ENCODE data around the gene POLR1H.
"Not testable (repeated sequence)": the region's sequence is repeated elsewhere in the genome, so short reads cannot be mapped to it uniquely, and the experiment has no call there.

Gene POLR1H, protein sequence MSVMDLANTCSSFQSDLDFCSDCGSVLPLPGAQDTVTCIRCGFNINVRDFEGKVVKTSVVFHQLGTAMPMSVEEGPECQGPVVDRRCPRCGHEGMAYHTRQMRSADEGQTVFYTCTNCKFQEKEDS

DNA sequence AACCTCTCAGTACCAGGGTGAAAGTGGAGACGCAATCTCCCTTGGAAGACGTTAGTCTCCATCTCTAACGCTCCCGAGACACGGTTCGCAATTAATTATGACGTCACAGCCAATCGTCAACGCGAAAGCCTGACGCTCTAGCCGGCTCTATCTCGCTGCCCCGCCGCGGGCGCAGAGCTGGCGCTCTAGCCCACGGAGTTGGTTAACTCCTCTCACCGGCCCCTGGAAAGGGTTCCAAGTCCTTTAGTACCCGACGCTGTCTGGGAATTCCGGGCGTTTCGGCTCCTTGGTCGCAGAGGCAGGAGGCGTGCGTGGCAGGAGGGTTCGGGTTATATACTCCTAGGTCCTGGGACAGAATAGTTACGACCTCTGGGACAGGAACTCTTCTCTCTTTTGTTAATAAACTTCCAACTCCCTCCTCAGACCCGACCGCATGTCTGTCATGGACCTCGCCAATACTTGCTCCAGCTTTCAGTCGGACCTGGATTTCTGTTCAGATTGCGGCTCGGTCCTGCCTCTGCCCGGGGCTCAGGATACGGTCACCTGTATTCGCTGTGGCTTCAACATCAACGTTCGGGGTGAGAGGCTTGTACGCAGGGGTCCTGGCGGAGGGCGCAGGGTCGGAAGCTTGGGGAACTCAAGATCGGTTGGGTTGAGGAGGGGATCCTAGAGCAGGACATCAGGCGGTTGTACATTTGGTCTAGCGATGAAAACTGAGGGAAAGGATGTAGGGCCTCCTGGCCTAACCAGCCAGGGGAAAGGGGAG, at the start of gene POLR1H:
TSS of gene POLR1H (plus strand) at position 174 of the 766 bp plus-strand sequence. CDS start at position 434, 260 bp downstream.
- DNase-seq: peak; percentile 37 to 95 (median 85)

- DNase-seq: peak in 4 of 14 donors; percentile 4 to 42 (median 14)
Observed at GRCh38 chr6:30013291-30013922, 47.7 kb upstream of the POLR1H start.

DNA sequence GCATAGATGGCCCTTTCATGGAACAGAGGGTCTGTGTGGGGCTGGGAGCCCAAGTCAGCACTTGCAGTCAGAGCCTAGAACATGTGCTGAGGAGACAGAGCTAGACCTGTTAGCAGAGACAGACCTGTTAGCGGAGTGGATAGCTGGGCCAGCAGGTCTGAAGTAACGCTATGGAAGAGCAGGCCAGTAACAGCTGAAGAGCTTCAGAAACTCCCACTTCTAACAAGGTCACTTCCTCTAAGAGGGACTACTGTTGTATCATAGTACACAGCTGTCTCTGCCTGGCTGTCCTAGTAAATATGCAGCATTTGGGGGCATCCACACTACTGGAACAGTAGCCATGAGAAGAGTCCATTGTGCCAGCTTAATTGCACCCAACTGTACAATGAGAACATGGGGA, 41.2 kb upstream of the POLR1H start:
- DNase-seq: no peak

DNA sequence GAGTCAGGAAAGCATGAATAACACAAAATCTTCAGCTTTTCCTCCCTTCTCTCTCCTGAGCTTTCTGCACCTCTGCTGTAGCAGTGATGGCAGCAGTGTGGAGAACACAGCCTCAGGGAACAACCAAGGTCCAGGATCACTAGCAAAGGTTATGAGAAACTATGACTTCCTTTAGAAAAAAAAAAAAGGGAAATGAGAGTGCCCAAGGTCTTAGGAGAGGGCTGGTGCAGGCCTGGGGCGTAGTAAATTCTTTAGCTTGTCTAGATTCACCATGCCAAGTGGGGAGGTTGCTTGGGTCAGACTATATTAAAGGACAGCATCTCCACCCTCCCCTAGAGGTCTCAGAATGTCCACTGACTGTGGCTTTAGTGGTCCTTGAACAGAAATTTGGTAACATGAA, 40.4 kb upstream of the POLR1H start:
- DNase-seq: no peak

DNA sequence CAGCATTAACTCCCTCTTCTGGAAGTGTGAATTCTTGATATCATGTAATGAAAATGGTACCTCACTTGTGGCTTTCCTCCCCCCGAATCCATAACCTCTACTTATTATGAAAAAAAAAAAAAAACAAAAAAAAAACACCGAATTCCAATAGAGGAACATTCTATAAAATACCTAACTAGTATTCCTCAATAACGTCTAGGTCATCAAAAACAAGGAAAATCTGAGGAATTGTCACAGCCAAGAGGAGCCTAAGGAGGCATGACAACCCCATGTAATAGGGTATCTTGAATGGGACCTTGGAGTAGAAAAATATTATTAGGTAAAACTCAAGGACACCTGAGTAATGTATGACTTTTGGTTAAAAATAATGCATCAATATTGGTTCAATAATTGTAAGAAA, 38.9 kb upstream of the POLR1H start:
- DNase-seq: no peak

DNA sequence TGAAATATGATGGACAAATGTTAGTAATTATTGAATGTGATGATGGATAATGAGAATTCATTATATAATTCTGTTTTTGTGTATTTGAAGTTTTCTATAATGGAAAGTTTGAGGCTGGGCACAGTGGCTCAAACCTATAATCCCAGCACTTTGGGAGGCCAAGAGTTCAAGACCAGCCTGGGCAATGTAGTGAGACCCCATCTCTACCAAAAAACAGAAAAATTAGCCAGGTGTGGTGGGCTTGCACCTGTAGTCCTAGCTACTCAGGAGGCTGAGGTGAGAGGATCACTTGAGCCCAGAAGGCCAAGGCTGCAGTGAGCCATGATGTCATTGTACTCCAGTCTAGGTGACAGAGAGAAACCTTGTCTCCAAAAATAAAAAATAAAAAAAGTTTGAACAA, 38.4 kb upstream of the POLR1H start:
- not testable (repeated sequence) for DNase-seq

- no peak for DNase-seq
Observed at GRCh38 chr6:30025186-30025585, 35.9 kb upstream of the POLR1H start.

DNA sequence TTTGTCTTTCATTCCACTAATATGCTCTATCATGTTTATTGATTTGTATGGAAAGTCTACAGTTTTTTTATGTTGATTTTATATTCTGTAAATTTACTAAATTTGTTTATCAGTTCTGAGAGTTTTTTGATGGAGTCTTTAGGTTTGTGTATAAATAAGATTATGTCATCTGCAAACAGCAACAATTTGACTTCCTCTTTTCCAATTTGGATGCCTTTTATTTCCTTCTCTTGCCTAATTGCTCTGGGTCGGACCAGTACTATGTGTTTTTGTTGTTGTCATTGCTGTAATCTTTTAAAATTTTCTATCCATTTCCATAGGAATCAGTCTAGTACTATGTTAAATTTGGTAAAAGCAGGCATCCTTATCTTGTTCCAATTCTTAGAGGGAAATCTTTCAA, 31.5 kb upstream of the POLR1H start:
- no peak for DNase-seq

DNA sequence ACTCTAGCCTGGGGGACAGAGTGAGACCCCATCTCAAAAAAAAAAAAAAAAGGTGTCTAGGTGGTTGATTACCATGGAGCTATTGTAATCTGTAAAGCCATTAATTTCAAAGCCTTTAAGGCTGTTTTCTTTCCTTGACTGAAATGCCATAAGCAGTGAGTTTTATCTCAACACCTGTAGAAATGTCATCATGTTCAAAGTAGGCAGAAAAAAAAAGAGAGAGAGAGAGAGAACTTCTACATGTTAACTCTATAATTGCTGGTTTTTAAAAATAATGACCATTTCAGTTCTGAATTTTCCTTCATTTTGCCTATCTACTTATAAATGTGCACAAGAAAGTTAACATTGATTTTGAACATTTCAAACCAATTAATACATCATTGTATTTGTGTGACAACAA, 29.7 kb upstream of the POLR1H start:
- no peak for DNase-seq

DNA sequence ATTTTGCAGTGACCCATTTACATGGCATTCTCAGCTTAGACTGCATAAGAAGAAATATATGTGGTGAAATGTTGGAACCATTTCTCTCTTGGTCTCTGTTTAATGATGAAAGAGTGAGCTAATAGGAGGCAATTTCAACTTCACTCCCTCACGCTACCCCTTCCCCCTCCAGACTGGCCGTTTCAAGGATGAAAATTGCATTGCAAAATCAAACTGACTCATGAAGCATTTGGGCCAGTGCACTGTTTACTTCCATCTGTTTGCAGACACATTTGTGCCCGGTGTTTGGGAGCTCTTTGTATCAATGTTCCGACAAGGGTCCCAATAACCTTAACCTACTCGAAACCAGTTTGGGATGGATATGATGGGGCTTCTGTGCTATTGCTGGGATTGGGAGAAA, 27.6 kb upstream of the POLR1H start:
- DNase-seq: not testable (repeated sequence)

- DNase-seq: no peak
Observed at GRCh38 chr6:30035784-30036183, 25.3 kb upstream of the POLR1H start.

DNA sequence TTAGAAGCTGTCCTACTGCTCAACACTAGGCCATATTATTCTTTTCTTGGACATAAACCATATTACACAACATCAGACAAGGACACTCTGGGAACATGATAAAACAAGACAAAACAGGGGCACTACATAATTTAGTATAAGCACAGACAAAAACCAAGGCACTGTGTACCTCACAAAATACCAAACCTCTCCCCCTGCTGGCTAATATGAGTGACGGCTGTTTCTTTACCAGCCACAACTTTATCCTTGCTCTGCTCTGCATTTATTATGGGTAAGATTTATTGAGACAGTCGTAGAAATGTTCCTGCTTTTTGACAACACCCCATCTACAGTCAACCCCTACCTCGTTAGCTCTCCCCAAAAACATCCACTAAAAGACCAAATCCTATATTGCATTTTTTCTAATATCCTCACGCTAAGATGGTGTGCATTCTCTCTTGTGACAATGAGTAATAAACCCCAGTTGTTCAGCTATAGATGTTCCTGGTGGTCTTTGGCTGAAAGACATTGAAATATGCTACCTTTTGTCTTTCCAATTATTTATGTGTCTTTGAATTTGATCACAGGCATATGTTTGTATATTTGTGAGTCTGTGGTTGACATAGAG, 23.8 kb upstream of the POLR1H start:
- DNase-seq: no peak

GRCh38 chr6:30041221-30041620, 19.8 kb upstream of the POLR1H start:
- DNase-seq: no peak

- no peak for DNase-seq
Observed at GRCh38 chr6:30041821-30042220, 19.2 kb upstream of the POLR1H start.

- DNase-seq: no peak
Observed at GRCh38 chr6:30042476-30042875, 18.6 kb upstream of the POLR1H start.

GRCh38 chr6:30042914-30043313, 18.2 kb upstream of the POLR1H start:
- DNase-seq: no peak

GRCh38 chr6:30043744-30044143, 17.3 kb upstream of the POLR1H start:
- no peak for DNase-seq

GRCh38 chr6:30044630-30045029, 16.4 kb upstream of the POLR1H start:
- no peak for DNase-seq

GRCh38 chr6:30047220-30047619, 13.8 kb upstream of the POLR1H start:
- DNase-seq: no peak

DNA sequence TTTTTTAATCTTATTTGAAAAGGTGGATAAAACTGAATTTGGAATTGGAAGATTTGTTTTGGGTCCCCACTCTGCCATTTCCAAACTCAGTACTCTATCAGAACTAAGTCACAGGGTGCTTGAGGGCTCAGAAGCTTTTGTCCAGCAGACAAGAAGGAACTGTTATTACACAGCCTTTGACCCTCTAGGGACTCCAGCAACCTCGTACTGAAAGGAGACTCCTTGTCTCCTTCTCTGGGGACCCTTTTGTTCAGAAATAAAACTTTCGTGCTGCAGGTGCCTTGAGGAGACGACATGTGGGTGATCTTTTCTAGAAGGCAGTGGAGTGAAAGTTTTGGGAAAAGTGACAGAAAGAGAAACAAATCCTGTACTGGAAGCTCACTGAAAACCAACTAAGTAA, 7.4 kb upstream of the POLR1H start:
- DNase-seq: no peak

DNA sequence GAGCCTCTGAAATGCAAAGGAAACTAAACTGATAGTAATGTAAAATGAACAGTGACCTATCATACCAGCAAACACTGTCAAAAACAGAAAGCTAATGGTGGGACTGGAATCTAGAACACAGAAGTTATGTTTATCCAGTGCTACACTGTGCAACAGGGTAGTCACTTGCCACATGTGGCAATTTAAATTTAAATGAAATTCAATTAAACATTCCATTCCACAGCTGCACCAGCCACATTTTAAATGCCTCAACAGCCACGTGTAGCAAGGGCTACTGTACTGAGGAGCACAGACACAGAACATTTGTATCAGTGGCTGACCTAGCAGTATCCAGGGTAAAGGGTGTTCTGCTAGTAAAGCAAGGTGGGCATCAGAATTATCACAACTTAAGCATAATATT, 5.6 kb upstream of the POLR1H start:
- DNase-seq: no peak

- peak in 5 of 14 donors; percentile 45 to 68 (median 59) for DNase-seq
Observed at GRCh38 chr6:30060606-30061091, 416 bp upstream of the POLR1H start.

DNA sequence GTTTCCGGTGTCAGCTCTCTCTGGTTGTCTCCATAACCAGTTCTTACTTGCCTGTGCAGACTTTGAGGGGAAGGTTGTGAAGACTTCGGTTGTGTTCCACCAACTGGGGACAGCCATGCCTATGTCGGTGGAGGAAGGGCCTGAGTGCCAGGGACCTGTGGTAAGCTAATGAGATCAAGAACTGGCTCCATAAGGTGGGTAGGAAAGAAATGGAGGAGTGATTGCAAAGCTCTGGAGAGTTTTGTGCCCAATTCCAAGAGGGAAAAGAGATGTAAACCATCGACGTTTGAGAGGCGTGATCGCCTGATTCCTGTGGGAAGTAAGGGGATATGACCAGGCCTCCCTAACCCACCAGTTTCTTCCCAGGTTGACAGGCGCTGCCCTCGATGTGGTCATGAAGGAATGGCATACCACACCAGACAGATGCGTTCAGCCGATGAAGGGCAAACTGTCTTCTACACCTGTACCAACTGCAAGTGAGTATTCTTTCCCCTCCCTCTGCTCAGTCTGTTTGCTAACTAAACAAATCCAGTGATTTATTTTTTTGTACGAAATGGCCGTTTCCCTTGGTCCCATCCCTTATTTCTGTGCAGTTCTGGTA, 893 bp downstream of the POLR1H start:
- peak in 1 of 14 donors; percentile 55 for DNase-seq
